Measurements from ENCODE around the gene GABARAP. TPM values are rescaled to one million over a fixed set of nuclear protein-coding genes. Genes with fewer than 3 reads are reported as not detected.

Gene GABARAP
- total and polyA plus RNA-seq, 2 of the 8 experiments (the other 6 are each of a cell fraction or from before 2014, with no cell fraction given) = 252 to 581 TPM

DNA sequence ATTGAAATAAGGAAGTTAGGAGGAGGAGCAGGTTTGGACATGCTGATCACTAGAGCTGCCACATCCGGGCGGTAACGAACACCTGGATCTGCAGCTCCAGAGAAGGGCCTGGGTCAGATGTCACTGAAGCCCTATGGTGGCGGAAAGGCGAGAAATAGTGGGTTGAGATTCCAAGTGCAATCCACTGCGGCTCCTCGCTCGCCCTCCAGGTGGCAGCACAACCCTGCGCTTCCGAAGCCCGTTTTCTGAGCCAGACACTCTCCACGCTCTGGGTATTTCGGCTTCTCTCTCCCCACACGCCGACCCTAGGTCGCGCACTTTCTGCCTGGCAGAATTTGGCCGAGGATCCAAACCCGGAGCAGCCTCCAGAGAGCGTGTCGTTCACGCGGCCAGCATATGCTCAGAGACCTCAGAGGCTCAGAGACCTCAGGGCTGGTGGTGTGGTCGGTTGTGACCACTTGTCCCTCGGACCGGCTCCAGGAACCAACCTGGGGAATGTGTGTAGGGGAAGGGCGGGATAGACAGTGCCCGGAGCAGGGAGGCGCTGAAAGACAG lies 38.3 kb upstream of the GABARAP start (continued):
- TF ChIP-seq, protein P1, sequence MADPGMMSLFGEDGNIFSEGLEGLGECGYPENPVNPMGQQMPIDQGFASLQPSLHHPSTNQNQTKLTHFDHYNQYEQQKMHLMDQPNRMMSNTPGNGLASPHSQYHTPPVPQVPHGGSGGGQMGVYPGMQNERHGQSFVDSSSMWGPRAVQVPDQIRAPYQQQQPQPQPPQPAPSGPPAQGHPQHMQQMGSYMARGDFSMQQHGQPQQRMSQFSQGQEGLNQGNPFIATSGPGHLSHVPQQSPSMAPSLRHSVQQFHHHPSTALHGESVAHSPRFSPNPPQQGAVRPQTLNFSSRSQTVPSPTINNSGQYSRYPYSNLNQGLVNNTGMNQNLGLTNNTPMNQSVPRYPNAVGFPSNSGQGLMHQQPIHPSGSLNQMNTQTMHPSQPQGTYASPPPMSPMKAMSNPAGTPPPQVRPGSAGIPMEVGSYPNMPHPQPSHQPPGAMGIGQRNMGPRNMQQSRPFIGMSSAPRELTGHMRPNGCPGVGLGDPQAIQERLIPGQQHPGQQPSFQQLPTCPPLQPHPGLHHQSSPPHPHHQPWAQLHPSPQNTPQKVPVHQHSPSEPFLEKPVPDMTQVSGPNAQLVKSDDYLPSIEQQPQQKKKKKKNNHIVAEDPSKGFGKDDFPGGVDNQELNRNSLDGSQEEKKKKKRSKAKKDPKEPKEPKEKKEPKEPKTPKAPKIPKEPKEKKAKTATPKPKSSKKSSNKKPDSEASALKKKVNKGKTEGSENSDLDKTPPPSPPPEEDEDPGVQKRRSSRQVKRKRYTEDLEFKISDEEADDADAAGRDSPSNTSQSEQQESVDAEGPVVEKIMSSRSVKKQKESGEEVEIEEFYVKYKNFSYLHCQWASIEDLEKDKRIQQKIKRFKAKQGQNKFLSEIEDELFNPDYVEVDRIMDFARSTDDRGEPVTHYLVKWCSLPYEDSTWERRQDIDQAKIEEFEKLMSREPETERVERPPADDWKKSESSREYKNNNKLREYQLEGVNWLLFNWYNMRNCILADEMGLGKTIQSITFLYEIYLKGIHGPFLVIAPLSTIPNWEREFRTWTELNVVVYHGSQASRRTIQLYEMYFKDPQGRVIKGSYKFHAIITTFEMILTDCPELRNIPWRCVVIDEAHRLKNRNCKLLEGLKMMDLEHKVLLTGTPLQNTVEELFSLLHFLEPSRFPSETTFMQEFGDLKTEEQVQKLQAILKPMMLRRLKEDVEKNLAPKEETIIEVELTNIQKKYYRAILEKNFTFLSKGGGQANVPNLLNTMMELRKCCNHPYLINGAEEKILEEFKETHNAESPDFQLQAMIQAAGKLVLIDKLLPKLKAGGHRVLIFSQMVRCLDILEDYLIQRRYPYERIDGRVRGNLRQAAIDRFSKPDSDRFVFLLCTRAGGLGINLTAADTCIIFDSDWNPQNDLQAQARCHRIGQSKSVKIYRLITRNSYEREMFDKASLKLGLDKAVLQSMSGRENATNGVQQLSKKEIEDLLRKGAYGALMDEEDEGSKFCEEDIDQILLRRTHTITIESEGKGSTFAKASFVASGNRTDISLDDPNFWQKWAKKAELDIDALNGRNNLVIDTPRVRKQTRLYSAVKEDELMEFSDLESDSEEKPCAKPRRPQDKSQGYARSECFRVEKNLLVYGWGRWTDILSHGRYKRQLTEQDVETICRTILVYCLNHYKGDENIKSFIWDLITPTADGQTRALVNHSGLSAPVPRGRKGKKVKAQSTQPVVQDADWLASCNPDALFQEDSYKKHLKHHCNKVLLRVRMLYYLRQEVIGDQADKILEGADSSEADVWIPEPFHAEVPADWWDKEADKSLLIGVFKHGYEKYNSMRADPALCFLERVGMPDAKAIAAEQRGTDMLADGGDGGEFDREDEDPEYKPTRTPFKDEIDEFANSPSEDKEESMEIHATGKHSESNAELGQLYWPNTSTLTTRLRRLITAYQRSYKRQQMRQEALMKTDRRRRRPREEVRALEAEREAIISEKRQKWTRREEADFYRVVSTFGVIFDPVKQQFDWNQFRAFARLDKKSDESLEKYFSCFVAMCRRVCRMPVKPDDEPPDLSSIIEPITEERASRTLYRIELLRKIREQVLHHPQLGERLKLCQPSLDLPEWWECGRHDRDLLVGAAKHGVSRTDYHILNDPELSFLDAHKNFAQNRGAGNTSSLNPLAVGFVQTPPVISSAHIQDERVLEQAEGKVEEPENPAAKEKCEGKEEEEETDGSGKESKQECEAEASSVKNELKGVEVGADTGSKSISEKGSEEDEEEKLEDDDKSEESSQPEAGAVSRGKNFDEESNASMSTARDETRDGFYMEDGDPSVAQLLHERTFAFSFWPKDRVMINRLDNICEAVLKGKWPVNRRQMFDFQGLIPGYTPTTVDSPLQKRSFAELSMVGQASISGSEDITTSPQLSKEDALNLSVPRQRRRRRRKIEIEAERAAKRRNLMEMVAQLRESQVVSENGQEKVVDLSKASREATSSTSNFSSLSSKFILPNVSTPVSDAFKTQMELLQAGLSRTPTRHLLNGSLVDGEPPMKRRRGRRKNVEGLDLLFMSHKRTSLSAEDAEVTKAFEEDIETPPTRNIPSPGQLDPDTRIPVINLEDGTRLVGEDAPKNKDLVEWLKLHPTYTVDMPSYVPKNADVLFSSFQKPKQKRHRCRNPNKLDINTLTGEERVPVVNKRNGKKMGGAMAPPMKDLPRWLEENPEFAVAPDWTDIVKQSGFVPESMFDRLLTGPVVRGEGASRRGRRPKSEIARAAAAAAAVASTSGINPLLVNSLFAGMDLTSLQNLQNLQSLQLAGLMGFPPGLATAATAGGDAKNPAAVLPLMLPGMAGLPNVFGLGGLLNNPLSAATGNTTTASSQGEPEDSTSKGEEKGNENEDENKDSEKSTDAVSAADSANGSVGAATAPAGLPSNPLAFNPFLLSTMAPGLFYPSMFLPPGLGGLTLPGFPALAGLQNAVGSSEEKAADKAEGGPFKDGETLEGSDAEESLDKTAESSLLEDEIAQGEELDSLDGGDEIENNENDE (IDR thresholded peaks at IDR 0.05; ENCODE audit: insufficient replicate concordance, low read length) = no peak
- TF ChIP-seq, protein P2, sequence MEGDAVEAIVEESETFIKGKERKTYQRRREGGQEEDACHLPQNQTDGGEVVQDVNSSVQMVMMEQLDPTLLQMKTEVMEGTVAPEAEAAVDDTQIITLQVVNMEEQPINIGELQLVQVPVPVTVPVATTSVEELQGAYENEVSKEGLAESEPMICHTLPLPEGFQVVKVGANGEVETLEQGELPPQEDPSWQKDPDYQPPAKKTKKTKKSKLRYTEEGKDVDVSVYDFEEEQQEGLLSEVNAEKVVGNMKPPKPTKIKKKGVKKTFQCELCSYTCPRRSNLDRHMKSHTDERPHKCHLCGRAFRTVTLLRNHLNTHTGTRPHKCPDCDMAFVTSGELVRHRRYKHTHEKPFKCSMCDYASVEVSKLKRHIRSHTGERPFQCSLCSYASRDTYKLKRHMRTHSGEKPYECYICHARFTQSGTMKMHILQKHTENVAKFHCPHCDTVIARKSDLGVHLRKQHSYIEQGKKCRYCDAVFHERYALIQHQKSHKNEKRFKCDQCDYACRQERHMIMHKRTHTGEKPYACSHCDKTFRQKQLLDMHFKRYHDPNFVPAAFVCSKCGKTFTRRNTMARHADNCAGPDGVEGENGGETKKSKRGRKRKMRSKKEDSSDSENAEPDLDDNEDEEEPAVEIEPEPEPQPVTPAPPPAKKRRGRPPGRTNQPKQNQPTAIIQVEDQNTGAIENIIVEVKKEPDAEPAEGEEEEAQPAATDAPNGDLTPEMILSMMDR (IDR thresholded peaks at IDR 0.05; ENCODE audit: control extremely low read depth in 1 of 3, insufficient read depth in 1 of 3, low read depth in 1 of 3, low read length in 3 of 3) = peak; percentile 94 to 100 (median 97)
- TF ChIP-seq SUZ12 (IDR thresholded peaks at IDR 0.05; ENCODE audit: low read length) = no peak
- TF ChIP-seq, protein P3, sequence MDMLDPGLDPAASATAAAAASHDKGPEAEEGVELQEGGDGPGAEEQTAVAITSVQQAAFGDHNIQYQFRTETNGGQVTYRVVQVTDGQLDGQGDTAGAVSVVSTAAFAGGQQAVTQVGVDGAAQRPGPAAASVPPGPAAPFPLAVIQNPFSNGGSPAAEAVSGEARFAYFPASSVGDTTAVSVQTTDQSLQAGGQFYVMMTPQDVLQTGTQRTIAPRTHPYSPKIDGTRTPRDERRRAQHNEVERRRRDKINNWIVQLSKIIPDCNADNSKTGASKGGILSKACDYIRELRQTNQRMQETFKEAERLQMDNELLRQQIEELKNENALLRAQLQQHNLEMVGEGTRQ (IDR thresholded peaks at IDR 0.05; ENCODE audit: low read length) = no peak
- TF ChIP-seq CREB1 (IDR thresholded peaks at IDR 0.05) = peak; percentile 71
